Fibroblast of villous mesenchyme (primary cell): ENCODE data around the gene MAGEB17. TPM values are rescaled to one million over a fixed set of nuclear protein-coding genes. Genes with fewer than 3 reads are reported as not detected.

Source experiments
- DNase-seq: peaks from one replicate; pipeline ENCODE4 v3.0.0-alpha.2; 2010; ENCODE audit warnings: low read depth
- H3K4me3 ChIP-seq: 2 replicates; pipeline ENCODE4 v1.5.1; 2011; ENCODE audit warnings: low read depth, mild to moderate bottlenecking, low read length
- CTCF ChIP-seq: IDR thresholded peaks from 2 replicates; pipeline ENCODE4 v1.5.1; 2012; ENCODE audit warnings: low read depth, mild to moderate bottlenecking, low read length; ENCODE audit not compliant: insufficient read depth
- total RNA-seq: library from RNA; depleted of rRNA; stranded (reverse); fragments of >200 nt; gene quantifications from 2 replicates; pipeline ENCODE4 v1.2.3, GENCODE V29; 2012

Gene MAGEB17
- total RNA-seq, 1 donor: not detected

- DNase-seq: no peak
- TF ChIP-seq CTCF: no peak
- H3K4me3 ChIP-seq: no peak overlapping the region
Observed at GRCh38 chrX:16205840-16206239, 38.6 kb downstream of the MAGEB17 start.

GRCh38 chrX:16207634-16208033 lies 40.4 kb downstream of the MAGEB17 start:
- no peak for DNase-seq
- no peak for TF ChIP-seq CTCF
- H3K4me3 ChIP-seq: no peak overlapping the region

GRCh38 chrX:16208601-16209000 lies 41.3 kb downstream of the MAGEB17 start:
- H3K4me3 ChIP-seq: no peak overlapping the region
- no peak for DNase-seq
- TF ChIP-seq CTCF: no peak

- H3K4me3 ChIP-seq: no peak overlapping the region
- TF ChIP-seq CTCF: no peak
- no peak for DNase-seq
Observed at GRCh38 chrX:16210061-16210460, 42.8 kb downstream of the MAGEB17 start.

- H3K4me3 ChIP-seq: no peak overlapping the region
- TF ChIP-seq CTCF: no peak
- DNase-seq: no peak
Observed at GRCh38 chrX:16212024-16212423, 44.7 kb downstream of the MAGEB17 start.

GRCh38 chrX:16212436-16212835 lies 45.2 kb downstream of the MAGEB17 start:
- peak; percentile 31 for DNase-seq
- H3K4me3 ChIP-seq: no peak overlapping the region
- TF ChIP-seq CTCF: peak; percentile 51

- DNase-seq: peak; percentile 18
- H3K4me3 ChIP-seq: no peak overlapping the region
- TF ChIP-seq CTCF: no peak
Observed at GRCh38 chrX:16213961-16214360, 46.7 kb downstream of the MAGEB17 start.
